ENCODE measurements around the gene ARR3.
"Not testable (repeated sequence)": the region's sequence is repeated elsewhere in the genome, so short reads cannot be mapped to it uniquely, and the experiment has no call there.

ARR3 gene

GRCh38 chrX:70268034-70268433 lies at the start of gene ARR3:
ARR3 (plus strand) TSS chrX:70268334; CDS start chrX:70269386, 1,052 bp downstream.
- peaks cover 6% of the 10 kb centered on the region for H3K9me3 ChIP-seq (ENCODE audit: control insufficient read depth, low read length)
- no peak within 1 kb of the TSS for H3K9ac ChIP-seq (ENCODE audit: low read length)
- no peaks in the 10 kb centered on the region for H3K36me3 ChIP-seq (ENCODE audit: control insufficient read depth, insufficient read depth, low read length, severe bottlenecking)
- DNase-seq (ENCODE audit: low read depth), result no peak
- H3K27me3 ChIP-seq (replicated peaks; ENCODE audit: control insufficient read depth, insufficient read depth, low read length), result peaks cover 23% of the 10 kb centered on the region
- H3K4me1 ChIP-seq (ENCODE audit: control insufficient read depth, insufficient read depth, low read length), result no peaks in the 10 kb centered on the region
- no peak within 1 kb of the TSS for H3K4me3 ChIP-seq (ENCODE audit: low read length)

- Histone ChIP-seq H3K27me3 (replicated peaks; ENCODE audit: control insufficient read depth, insufficient read depth, low read length) (no peaks in the 10 kb centered on the region), H3K4me3 (ENCODE audit: low read length) (no peak overlapping the region), H3K9ac (ENCODE audit: low read length) (no peak overlapping the region), H3K4me1 (ENCODE audit: control insufficient read depth, insufficient read depth, low read length) (no peaks in the 10 kb centered on the region), H3K36me3 (ENCODE audit: control insufficient read depth, insufficient read depth, low read length, severe bottlenecking) (no peaks in the 10 kb centered on the region), H3K9me3 (ENCODE audit: control insufficient read depth, low read length) (no peaks in the 10 kb centered on the region)
- no peak for DNase-seq (ENCODE audit: low read depth)
These were observed 48.0 kb upstream of the ARR3 start for GRCh38 chrX:70219938-70220764.

GRCh38 chrX:70226048-70226447 lies 42.1 kb upstream of the ARR3 start:
- Histone ChIP-seq H3K36me3 (ENCODE audit: control insufficient read depth, insufficient read depth, low read length, severe bottlenecking) (no peaks in the 10 kb centered on the region), H3K4me3 (ENCODE audit: low read length) (no peak overlapping the region), H3K9me3 (ENCODE audit: control insufficient read depth, low read length) (no peaks in the 10 kb centered on the region), H3K9ac (ENCODE audit: low read length) (no peak overlapping the region), H3K27me3 (replicated peaks; ENCODE audit: control insufficient read depth, insufficient read depth, low read length) (peaks cover 27% of the 10 kb centered on the region), H3K4me1 (ENCODE audit: control insufficient read depth, insufficient read depth, low read length) (no peaks in the 10 kb centered on the region)
- no peak for DNase-seq (ENCODE audit: low read depth)

DNA sequence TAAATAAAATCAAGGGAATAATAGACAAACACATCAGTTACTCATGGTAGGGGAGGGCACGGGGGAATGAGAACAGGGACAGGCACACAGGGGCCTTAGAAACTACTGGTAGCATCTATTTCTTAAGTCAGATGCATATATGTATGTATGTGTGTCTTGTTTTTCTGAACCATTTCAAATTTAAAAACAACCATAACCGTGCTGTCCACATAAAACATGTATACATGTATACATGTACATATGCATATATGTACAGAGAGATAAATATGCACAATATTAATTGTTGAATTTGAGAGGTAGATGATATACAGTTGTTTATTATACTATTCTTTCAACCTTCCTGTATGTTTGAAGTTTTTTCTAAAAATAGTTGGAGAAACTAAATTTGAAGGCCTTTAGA lies 41.4 kb upstream of the ARR3 start:
- H3K4me3 ChIP-seq (ENCODE audit: low read length), result no peak overlapping the region

GRCh38 chrX:70231666-70232065 lies 36.5 kb upstream of the ARR3 start:
- H3K4me3 ChIP-seq (ENCODE audit: low read length), result no peak overlapping the region
- H3K4me1 ChIP-seq (ENCODE audit: control insufficient read depth, insufficient read depth, low read length), result no peaks in the 10 kb centered on the region
- no peak for DNase-seq (ENCODE audit: low read depth)
- H3K9ac ChIP-seq (ENCODE audit: low read length), result no peak overlapping the region
- H3K36me3 ChIP-seq (ENCODE audit: control insufficient read depth, insufficient read depth, low read length, severe bottlenecking), result no peaks in the 10 kb centered on the region
- peaks cover 40% of the 10 kb centered on the region for H3K27me3 ChIP-seq (replicated peaks; ENCODE audit: control insufficient read depth, insufficient read depth, low read length)
- peaks cover 5% of the 10 kb centered on the region for H3K9me3 ChIP-seq (ENCODE audit: control insufficient read depth, low read length)

More for the DNA sequence above, 41.4 kb upstream of the ARR3 start:
- Histone ChIP-seq H3K4me1 (ENCODE audit: control insufficient read depth, insufficient read depth, low read length) (no peaks in the 10 kb centered on the region), H3K9ac (ENCODE audit: low read length) (no peak overlapping the region), H3K9me3 (ENCODE audit: control insufficient read depth, low read length) (no peaks in the 10 kb centered on the region), H3K36me3 (ENCODE audit: control insufficient read depth, insufficient read depth, low read length, severe bottlenecking) (no peaks in the 10 kb centered on the region), H3K27me3 (replicated peaks; ENCODE audit: control insufficient read depth, insufficient read depth, low read length) (peaks cover 29% of the 10 kb centered on the region)
- DNase-seq (ENCODE audit: low read depth), result no peak

GRCh38 chrX:70234355-70234754 lies 33.8 kb upstream of the ARR3 start, which contains the start of gene AWAT1:
AWAT1 (plus strand) TSS chrX:70234655; CDS start chrX:70234696, 41 bp downstream.
- H3K4me1 ChIP-seq (ENCODE audit: control insufficient read depth, insufficient read depth, low read length), result no peaks in the 10 kb centered on the region
- H3K9ac ChIP-seq (ENCODE audit: low read length), result no peak within 1 kb of the TSS
- no peak for DNase-seq (ENCODE audit: low read depth)
- peaks cover 31% of the 10 kb centered on the region for H3K27me3 ChIP-seq (replicated peaks; ENCODE audit: control insufficient read depth, insufficient read depth, low read length)
- H3K36me3 ChIP-seq (ENCODE audit: control insufficient read depth, insufficient read depth, low read length, severe bottlenecking), result no peaks in the 10 kb centered on the region
- no peak within 1 kb of the TSS for H3K4me3 ChIP-seq (ENCODE audit: low read length)
- H3K9me3 ChIP-seq (ENCODE audit: control insufficient read depth, low read length), result peaks cover 5% of the 10 kb centered on the region

- Histone ChIP-seq H3K27me3 (replicated peaks; ENCODE audit: control insufficient read depth, insufficient read depth, low read length) (peaks cover 29% of the 10 kb centered on the region), H3K4me3 (ENCODE audit: low read length) (no peak overlapping the region), H3K36me3 (ENCODE audit: control insufficient read depth, insufficient read depth, low read length, severe bottlenecking) (no peaks in the 10 kb centered on the region), H3K4me1 (ENCODE audit: control insufficient read depth, insufficient read depth, low read length) (peaks cover 7% of the 10 kb centered on the region), H3K9ac (ENCODE audit: low read length) (no peak overlapping the region), H3K9me3 (ENCODE audit: control insufficient read depth, low read length) (peaks cover 3% of the 10 kb centered on the region)
- no peak for DNase-seq (ENCODE audit: low read depth)
These were observed 27.4 kb upstream of the ARR3 start for GRCh38 chrX:70240751-70241150.

GRCh38 chrX:70241501-70241900 lies 26.6 kb upstream of the ARR3 start:
- Histone ChIP-seq H3K36me3 (ENCODE audit: control insufficient read depth, insufficient read depth, low read length, severe bottlenecking) (no peaks in the 10 kb centered on the region), H3K9me3 (ENCODE audit: control insufficient read depth, low read length) (no peaks in the 10 kb centered on the region), H3K4me1 (ENCODE audit: control insufficient read depth, insufficient read depth, low read length) (peaks cover 7% of the 10 kb centered on the region), H3K27me3 (replicated peaks; ENCODE audit: control insufficient read depth, insufficient read depth, low read length) (peaks cover 21% of the 10 kb centered on the region), H3K4me3 (ENCODE audit: low read length) (no peak overlapping the region), H3K9ac (ENCODE audit: low read length) (no peak overlapping the region)
- no peak for DNase-seq (ENCODE audit: low read depth)

DNA sequence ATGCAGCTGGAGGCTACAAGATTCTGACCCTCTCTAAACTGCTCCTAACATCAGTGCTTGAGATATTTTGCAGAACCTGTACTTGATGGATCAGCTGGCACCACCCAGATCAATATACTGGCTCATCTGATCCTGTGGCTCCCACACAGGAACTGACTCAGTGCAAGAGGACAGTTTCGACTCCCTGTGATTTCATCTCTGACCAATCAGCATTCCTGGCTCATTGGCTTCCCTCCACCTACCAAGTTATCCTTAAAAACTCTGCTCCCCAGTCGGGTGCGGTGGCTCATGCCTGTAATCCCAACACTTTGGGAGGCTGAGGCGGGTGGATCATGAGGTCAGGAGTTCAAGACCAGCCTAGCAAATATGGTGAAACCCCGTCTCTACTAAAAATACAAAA lies 24.5 kb upstream of the ARR3 start:
- not testable (repeated sequence) for H3K4me3 ChIP-seq (ENCODE audit: low read length); H3K4me1 ChIP-seq (ENCODE audit: control insufficient read depth, insufficient read depth, low read length); H3K9me3 ChIP-seq (ENCODE audit: control insufficient read depth, low read length); H3K36me3 ChIP-seq (ENCODE audit: control insufficient read depth, insufficient read depth, low read length, severe bottlenecking); DNase-seq (ENCODE audit: low read depth); H3K9ac ChIP-seq (ENCODE audit: low read length)
- H3K27me3 ChIP-seq (replicated peaks; ENCODE audit: control insufficient read depth, insufficient read depth, low read length), result peaks cover 14% of the 10 kb centered on the region

GRCh38 chrX:70244881-70245280 lies 23.3 kb upstream of the ARR3 start:
- no peak overlapping the region for H3K9ac ChIP-seq (ENCODE audit: low read length)

DNA sequence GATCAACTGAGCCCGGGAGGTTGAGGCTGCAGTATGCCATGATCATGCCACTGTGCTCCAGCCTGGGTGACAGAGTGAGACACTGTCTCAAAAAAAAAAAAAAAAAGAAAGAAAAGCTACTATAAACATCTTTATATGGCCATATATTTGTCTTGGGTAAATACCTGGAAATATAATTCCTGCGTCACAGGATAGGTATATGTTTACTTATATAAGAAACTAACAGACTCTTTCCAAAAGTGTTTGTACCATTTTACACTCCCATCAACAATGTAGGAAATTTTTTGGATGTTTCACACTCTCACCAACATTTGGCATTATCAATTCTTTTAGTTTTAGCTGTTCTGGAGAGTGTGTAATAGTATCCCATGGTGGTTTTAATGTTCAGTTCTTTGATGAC lies 20.9 kb upstream of the ARR3 start:
- H3K27me3 ChIP-seq (replicated peaks; ENCODE audit: control insufficient read depth, insufficient read depth, low read length), result peaks cover 6% of the 10 kb centered on the region
- no peak overlapping the region for H3K4me3 ChIP-seq (ENCODE audit: low read length)
- H3K9ac ChIP-seq (ENCODE audit: low read length), result no peak overlapping the region
- peaks cover 7% of the 10 kb centered on the region for H3K4me1 ChIP-seq (ENCODE audit: control insufficient read depth, insufficient read depth, low read length)
- no peaks in the 10 kb centered on the region for H3K36me3 ChIP-seq (ENCODE audit: control insufficient read depth, insufficient read depth, low read length, severe bottlenecking)
- H3K9me3 ChIP-seq (ENCODE audit: control insufficient read depth, low read length), result peaks cover 3% of the 10 kb centered on the region
- DNase-seq (ENCODE audit: low read depth), result no peak

More at GRCh38 chrX:70244881-70245280, 23.3 kb upstream of the ARR3 start:
- H3K36me3 ChIP-seq (ENCODE audit: control insufficient read depth, insufficient read depth, low read length, severe bottlenecking), result no peaks in the 10 kb centered on the region
- H3K4me1 ChIP-seq (ENCODE audit: control insufficient read depth, insufficient read depth, low read length), result peaks cover 7% of the 10 kb centered on the region
- no peaks in the 10 kb centered on the region for H3K9me3 ChIP-seq (ENCODE audit: control insufficient read depth, low read length)
- no peak overlapping the region for H3K4me3 ChIP-seq (ENCODE audit: low read length)
- H3K27me3 ChIP-seq (replicated peaks; ENCODE audit: control insufficient read depth, insufficient read depth, low read length), result peaks cover 13% of the 10 kb centered on the region
- no peak for DNase-seq (ENCODE audit: low read depth)

Data from adipocyte (in vitro differentiated cells).